GM10266 (cell line): ENCODE data around the gene FBXL17.

Source experiments
- DNase-seq: peaks from one replicate; pipeline ENCODE4 v3.0.0; 2012; ENCODE audit errors: extremely low spot score
- TF ChIP-seq, protein P1 (sequence below): IDR thresholded peaks from 2 replicates; pipeline ENCODE4 v1.5.1; 2012; ENCODE audit warnings: mild to moderate bottlenecking, low read depth; ENCODE audit not compliant: control insufficient read depth, insufficient read depth; ENCODE audit errors: missing control alignments

FBXL17 gene

DNA sequence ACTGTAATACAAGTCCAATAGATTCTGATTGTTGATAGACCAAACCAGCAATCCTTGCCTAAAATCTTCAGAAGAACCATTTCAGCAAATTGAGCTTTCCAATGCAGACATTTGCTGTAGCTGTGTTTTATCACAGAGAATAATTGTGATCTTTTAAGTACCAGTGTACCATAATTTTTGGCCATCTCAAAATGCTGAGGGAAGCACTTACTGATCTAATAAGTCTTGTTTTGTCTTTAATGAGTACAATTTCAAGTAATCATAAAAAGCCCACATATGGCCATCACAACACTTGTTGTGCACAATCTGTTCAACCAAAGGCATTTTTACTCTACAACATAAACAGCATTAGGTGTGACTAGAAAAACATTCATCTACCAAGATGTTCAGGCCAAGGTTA is 159.9 kb downstream of the FBXL17 start:
- DNase-seq = no peak
- TF ChIP-seq, protein P1, sequence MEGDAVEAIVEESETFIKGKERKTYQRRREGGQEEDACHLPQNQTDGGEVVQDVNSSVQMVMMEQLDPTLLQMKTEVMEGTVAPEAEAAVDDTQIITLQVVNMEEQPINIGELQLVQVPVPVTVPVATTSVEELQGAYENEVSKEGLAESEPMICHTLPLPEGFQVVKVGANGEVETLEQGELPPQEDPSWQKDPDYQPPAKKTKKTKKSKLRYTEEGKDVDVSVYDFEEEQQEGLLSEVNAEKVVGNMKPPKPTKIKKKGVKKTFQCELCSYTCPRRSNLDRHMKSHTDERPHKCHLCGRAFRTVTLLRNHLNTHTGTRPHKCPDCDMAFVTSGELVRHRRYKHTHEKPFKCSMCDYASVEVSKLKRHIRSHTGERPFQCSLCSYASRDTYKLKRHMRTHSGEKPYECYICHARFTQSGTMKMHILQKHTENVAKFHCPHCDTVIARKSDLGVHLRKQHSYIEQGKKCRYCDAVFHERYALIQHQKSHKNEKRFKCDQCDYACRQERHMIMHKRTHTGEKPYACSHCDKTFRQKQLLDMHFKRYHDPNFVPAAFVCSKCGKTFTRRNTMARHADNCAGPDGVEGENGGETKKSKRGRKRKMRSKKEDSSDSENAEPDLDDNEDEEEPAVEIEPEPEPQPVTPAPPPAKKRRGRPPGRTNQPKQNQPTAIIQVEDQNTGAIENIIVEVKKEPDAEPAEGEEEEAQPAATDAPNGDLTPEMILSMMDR = no peak

DNA sequence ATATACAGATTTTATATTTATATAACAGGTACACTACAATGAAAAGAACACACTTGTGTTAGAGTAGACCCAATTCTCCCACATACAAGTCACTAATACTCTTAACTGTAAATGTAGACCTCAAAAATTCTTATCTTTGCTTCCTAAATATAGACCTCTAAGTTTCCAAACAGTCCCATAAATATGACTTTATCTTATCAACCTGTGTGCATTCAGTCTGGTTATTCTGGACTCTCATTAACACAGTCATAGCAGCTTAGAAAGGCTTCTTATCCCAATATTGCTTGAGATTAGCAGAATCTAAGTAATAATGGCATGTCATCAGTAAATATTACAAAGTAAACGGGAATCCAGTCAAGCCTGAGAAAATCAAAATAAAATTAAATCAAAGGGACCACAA is 161.1 kb downstream of the FBXL17 start:
- DNase-seq = no peak
- TF ChIP-seq, protein P1 = no peak

DNA sequence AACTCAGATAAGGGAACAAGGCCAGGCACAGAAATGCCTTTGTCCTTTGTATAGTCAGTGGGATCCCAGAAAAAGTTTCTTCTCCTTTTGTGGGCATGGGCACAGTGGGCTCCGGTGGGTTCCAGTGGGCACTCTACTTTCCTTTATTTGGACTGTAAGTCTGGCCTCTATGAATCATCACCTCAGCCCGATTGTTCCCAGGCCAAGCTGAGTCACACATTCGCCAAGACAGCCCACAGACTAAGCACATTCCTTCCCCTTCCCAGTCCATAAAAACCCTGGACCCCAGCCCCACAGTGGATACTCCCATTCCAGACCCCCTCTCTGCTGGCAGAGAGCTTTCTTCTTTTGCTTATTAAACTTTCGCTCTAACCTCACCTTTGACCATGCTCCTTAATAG is 165.0 kb downstream of the FBXL17 start:
- TF ChIP-seq, protein P1 = no peak
- DNase-seq = no peak

DNA sequence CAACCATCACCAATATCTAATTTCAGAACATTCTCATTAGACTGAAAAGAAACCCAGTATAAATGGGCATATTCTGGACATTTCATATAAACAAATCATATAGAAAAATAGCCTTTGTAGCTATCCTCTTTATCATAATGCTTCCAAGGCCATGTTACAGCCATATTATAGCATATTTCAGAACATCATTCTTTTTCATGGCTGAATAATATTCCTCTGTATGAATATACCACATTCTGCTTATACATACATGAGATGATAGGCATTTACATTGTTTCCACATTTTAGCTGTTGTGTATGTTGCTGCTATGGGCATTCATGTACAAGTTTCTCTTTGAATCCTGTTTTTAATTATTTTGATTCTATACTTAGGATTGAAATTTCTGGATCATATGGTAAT is 167.0 kb downstream of the FBXL17 start:
- TF ChIP-seq, protein P1 = no peak
- DNase-seq = no peak

DNA sequence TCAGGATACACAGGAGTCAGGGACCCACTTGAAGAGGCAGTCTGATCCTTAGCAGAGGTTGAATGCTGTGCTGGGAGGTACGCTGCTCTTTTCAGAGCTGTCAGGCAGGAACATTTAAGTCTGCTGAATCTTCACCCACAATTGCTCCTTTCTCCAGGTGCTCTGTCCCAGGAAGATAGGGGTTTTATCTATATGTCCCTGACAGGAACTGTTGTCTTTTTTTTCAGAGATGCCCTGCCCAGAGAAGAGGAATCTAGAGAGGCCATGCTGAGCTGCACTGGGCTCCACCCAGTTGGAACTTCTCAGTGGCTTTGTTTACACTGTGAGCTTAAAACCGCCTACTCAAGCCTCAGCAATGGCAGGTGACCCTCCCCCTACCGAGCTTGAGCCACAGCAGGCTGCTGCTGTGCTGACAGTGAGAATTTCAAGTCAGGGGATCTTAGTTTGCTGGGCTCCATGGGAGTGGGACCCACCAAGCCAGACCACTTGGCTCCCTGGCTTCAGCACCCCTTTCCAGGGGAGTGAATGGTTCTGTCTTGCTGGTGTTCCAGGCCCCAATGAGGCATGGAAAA is 169.0 kb downstream of the FBXL17 start:
- no peak for DNase-seq

DNA sequence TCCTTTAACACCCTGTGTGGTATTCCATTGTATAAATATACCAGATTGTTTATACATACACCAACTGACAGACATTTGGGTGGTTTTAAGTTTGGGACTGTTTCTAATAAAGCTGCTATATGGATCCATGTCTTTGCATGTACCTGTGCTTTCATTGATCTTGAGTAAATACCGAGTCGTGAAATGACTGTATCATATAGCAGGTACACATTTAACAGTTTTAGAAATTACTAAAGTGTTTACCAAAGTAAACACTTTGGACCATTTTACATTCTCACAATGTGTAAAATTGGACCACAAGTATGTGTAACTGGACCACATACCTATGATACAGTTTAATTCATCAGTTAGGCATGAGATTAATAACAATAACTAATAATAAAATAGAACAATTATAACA is 175.2 kb downstream of the FBXL17 start:
- DNase-seq = no peak
- TF ChIP-seq, protein P1 = no peak

More for the DNA sequence above, 169.0 kb downstream of the FBXL17 start:
- TF ChIP-seq, protein P1 = no peak

DNA sequence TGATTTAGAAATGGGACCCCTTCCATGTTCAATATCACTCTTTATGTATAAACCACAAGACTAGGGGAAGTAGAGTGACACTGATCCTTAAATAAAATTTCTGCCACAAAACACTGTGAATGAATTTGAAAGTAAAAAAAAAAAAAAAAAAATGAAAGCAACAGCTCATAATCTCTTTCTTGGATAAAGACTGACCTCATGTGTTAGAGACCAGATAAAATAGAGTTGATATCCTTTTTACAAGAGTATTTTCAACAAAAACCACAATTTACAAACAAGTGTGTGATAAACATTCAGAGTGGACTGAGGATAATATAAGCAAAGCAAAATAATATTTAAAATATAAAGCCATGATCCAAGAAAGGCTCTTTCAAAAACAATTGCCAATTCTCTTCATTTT is 180.2 kb downstream of the FBXL17 start:
- TF ChIP-seq, protein P1 = no peak

More for the DNA sequence above, 180.2 kb downstream of the FBXL17 start:
- no peak for DNase-seq
